H1 (cell line): Measurements from ENCODE around the gene GRAMD4.

Experiments
- BRCA1 ChIP-seq: IDR thresholded peaks from 2 replicates; pipeline ENCODE4 v1.6.1; 2012; ENCODE audit warnings: low read depth, low read length, improper control_type of control experiment
- CHD2 ChIP-seq: IDR thresholded peaks from 2 replicates; pipeline ENCODE4 v1.6.1; 2012; ENCODE audit warnings: low read length, improper control_type of control experiment
- CTCF ChIP-seq, 3 experiments: IDR thresholded peaks; 1 replicate in 2 of 3; 2 replicates in 1 of 3; pipeline versions ENCODE4 v1.5.1 to v1.6.1; 2011; ENCODE audit warnings: low read length in 3 of 3, mild to moderate bottlenecking in 3 of 3, inconsistent platforms in 2 of 3, low read depth in 1 of 3, moderate library complexity in 1 of 3; ENCODE audit not compliant: insufficient read depth in 1 of 3; ENCODE audit errors: control extremely low read depth in 1 of 3
- KDM1A ChIP-seq: fragments of 200-600, 300-600 bp; sonication (generic); IDR thresholded peaks from 2 replicates; pipeline ENCODE4 v1.7.1; 2016; ENCODE audit warnings: mild to moderate bottlenecking, low read length, borderline replicate concordance
- NANOG ChIP-seq: IDR thresholded peaks from 2 replicates; pipeline ENCODE4 v1.6.1; 2011; ENCODE audit warnings: low read length, low read depth, mild to moderate bottlenecking, inconsistent platforms; ENCODE audit not compliant: insufficient read depth, poor library complexity, severe bottlenecking
- NRF1 ChIP-seq: IDR thresholded peaks from 2 replicates; pipeline ENCODE4 v1.6.1; 2011; ENCODE audit warnings: mild to moderate bottlenecking, low read depth, low read length, improper control_type of control experiment
- POLR2A ChIP-seq, 2 experiments: IDR thresholded peaks; 1 replicate in 1 of 2; 2 replicates in 1 of 2; pipeline ENCODE4 v1.6.1; 2011; ENCODE audit warnings: low read depth in 2 of 2, low read length in 2 of 2, mild to moderate bottlenecking in 2 of 2; ENCODE audit errors: control extremely low read depth in 1 of 2
- POLR2AphosphoS5 ChIP-seq: IDR thresholded peaks from 2 replicates; pipeline ENCODE4 v1.6.1; 2011; ENCODE audit warnings: low read depth, low read length
- TAF1 ChIP-seq: IDR thresholded peaks from 2 replicates; pipeline ENCODE4 v1.6.1; 2011; ENCODE audit warnings: mild to moderate bottlenecking, low read depth, low read length

GRCh38 chr22:46652081-46652846 is 32.1 kb downstream of the GRAMD4 start:
- TF ChIP-seq CTCF (IDR thresholded peaks at IDR 0.05; ENCODE audit: control extremely low read depth in 1 of 3, insufficient read depth in 1 of 3, low read depth in 1 of 3, low read length in 3 of 3) (no peak), POLR2AphosphoS5 (no peak), KDM1A (no peak), TAF1 (no peak), POLR2A (IDR thresholded peaks at IDR 0.05; ENCODE audit: control extremely low read depth in 1 of 2, low read depth in 2 of 2, low read length in 2 of 2) (no peak), CHD2 (no peak), NANOG (no peak), BRCA1 (no peak), NRF1 (no peak)
